ENCODE results near the gene SLC27A5.

The SLC27A5 gene

GRCh38 chr19:58468216-58468839 lies 43.5 kb downstream of the SLC27A5 start:
- peaks cover 23% of the 10 kb centered on the region for H3K4me1 Mint-ChIP-seq
- TF ChIP-seq, protein P1, sequence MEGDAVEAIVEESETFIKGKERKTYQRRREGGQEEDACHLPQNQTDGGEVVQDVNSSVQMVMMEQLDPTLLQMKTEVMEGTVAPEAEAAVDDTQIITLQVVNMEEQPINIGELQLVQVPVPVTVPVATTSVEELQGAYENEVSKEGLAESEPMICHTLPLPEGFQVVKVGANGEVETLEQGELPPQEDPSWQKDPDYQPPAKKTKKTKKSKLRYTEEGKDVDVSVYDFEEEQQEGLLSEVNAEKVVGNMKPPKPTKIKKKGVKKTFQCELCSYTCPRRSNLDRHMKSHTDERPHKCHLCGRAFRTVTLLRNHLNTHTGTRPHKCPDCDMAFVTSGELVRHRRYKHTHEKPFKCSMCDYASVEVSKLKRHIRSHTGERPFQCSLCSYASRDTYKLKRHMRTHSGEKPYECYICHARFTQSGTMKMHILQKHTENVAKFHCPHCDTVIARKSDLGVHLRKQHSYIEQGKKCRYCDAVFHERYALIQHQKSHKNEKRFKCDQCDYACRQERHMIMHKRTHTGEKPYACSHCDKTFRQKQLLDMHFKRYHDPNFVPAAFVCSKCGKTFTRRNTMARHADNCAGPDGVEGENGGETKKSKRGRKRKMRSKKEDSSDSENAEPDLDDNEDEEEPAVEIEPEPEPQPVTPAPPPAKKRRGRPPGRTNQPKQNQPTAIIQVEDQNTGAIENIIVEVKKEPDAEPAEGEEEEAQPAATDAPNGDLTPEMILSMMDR (IDR thresholded peaks at IDR 0.05), result no peak
- peaks cover 22% of the 10 kb centered on the region for H3K27me3 Mint-ChIP-seq (ENCODE audit: low read depth, poor library complexity)
- peak overlapping the region; percentile 80 for H3K27ac Mint-ChIP-seq
- no peak for DNase-seq
- no peaks in the 10 kb centered on the region for H3K36me3 Mint-ChIP-seq (ENCODE audit: low read depth)
- H3K9me3 Mint-ChIP-seq, result no peaks in the 10 kb centered on the region
- H3K4me3 Mint-ChIP-seq, result peak overlapping the region; percentile 87

- no peaks in the 10 kb centered on the region for H3K9me3 Mint-ChIP-seq
Observed at GRCh38 chr19:58466760-58467589, 44.8 kb downstream of the SLC27A5 start, which contains the start of gene ZNF324. TSS of gene ZNF324 (plus strand) at chr19:58467080. CDS start at chr19:58469186, 2,106 bp downstream.

GRCh38 chr19:58466089-58466759 lies 45.6 kb downstream of the SLC27A5 start:
- H3K27ac Mint-ChIP-seq, result no peak overlapping the region
- H3K9me3 Mint-ChIP-seq, result no peaks in the 10 kb centered on the region
- DNase-seq, result no peak
- H3K27me3 Mint-ChIP-seq (ENCODE audit: low read depth, poor library complexity), result peaks cover 26% of the 10 kb centered on the region
- H3K36me3 Mint-ChIP-seq (ENCODE audit: low read depth), result no peaks in the 10 kb centered on the region
- H3K4me3 Mint-ChIP-seq, result peak overlapping the region; percentile 87
- H3K4me1 Mint-ChIP-seq, result peaks cover 23% of the 10 kb centered on the region
- TF ChIP-seq, protein P1 (IDR thresholded peaks at IDR 0.05), result no peak

More at GRCh38 chr19:58466760-58467589, 44.8 kb downstream of the SLC27A5 start, which contains the start of gene ZNF324:
- Mint-ChIP-seq H3K27me3 (ENCODE audit: low read depth, poor library complexity) (peaks cover 26% of the 10 kb centered on the region), H3K27ac (peak within 1 kb of the TSS; percentile 92), H3K4me3 (peak within 1 kb of the TSS; percentile 87), H3K36me3 (ENCODE audit: low read depth) (no peaks in the 10 kb centered on the region), H3K4me1 (peaks cover 23% of the 10 kb centered on the region)
- DNase-seq, result peak; percentile 99
- TF ChIP-seq, protein P1 (IDR thresholded peaks at IDR 0.05), result no peak

- H3K27me3 Mint-ChIP-seq (ENCODE audit: low read depth, poor library complexity), result peaks cover 16% of the 10 kb centered on the region
- TF ChIP-seq, protein P1 (IDR thresholded peaks at IDR 0.05), result no peak
- no peaks in the 10 kb centered on the region for H3K4me1 Mint-ChIP-seq
- no peaks in the 10 kb centered on the region for H3K9me3 Mint-ChIP-seq
- no peak for DNase-seq
- H3K27ac Mint-ChIP-seq, result no peak overlapping the region
- peaks cover 15% of the 10 kb centered on the region for H3K36me3 Mint-ChIP-seq (ENCODE audit: low read depth)
- H3K4me3 Mint-ChIP-seq, result no peak overlapping the region
Observed at GRCh38 chr19:58460039-58460438, 51.8 kb downstream of the SLC27A5 start.

DNA sequence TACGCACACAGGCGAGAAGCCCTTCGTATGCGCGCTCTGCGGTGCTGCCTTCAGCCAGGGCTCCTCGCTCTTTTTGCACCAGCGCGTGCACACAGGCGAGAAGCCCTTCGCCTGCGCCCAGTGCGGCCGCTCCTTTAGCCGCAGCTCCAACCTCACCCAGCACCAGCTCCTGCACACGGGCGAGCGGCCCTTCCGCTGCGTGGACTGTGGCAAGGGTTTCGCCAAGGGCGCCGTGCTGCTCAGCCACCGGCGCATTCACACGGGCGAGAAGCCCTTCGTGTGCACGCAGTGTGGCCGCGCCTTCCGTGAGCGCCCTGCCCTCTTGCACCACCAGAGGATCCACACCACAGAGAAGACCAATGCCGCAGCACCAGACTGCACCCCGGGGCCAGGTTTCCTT lies 55.7 kb downstream of the SLC27A5 start:
- Mint-ChIP-seq H3K27me3 (ENCODE audit: low read depth, poor library complexity) (peaks cover 27% of the 10 kb centered on the region), H3K36me3 (ENCODE audit: low read depth) (peaks cover 15% of the 10 kb centered on the region), H3K4me1 (peaks cover 13% of the 10 kb centered on the region), H3K4me3 (no peak overlapping the region), H3K27ac (no peak overlapping the region), H3K9me3 (peaks cover 2% of the 10 kb centered on the region)
- TF ChIP-seq, protein P1 (IDR thresholded peaks at IDR 0.05), result no peak
- DNase-seq, result no peak
